GM18511 (cell line): ENCODE measurements around the gene PLXNB1.
"Not testable (repeated sequence)": the region's sequence is repeated elsewhere in the genome, so short reads cannot be mapped to it uniquely, and the experiment has no call there.

Source experiments
- ATAC-seq: cut with Tn5 transposase; IDR thresholded peaks from one replicate; pipeline ENCODE4 v1.9.1; 2021; ENCODE audit warnings: mild to moderate bottlenecking, moderate library complexity; ENCODE audit not compliant: unreplicated experiment

The PLXNB1 gene, protein sequence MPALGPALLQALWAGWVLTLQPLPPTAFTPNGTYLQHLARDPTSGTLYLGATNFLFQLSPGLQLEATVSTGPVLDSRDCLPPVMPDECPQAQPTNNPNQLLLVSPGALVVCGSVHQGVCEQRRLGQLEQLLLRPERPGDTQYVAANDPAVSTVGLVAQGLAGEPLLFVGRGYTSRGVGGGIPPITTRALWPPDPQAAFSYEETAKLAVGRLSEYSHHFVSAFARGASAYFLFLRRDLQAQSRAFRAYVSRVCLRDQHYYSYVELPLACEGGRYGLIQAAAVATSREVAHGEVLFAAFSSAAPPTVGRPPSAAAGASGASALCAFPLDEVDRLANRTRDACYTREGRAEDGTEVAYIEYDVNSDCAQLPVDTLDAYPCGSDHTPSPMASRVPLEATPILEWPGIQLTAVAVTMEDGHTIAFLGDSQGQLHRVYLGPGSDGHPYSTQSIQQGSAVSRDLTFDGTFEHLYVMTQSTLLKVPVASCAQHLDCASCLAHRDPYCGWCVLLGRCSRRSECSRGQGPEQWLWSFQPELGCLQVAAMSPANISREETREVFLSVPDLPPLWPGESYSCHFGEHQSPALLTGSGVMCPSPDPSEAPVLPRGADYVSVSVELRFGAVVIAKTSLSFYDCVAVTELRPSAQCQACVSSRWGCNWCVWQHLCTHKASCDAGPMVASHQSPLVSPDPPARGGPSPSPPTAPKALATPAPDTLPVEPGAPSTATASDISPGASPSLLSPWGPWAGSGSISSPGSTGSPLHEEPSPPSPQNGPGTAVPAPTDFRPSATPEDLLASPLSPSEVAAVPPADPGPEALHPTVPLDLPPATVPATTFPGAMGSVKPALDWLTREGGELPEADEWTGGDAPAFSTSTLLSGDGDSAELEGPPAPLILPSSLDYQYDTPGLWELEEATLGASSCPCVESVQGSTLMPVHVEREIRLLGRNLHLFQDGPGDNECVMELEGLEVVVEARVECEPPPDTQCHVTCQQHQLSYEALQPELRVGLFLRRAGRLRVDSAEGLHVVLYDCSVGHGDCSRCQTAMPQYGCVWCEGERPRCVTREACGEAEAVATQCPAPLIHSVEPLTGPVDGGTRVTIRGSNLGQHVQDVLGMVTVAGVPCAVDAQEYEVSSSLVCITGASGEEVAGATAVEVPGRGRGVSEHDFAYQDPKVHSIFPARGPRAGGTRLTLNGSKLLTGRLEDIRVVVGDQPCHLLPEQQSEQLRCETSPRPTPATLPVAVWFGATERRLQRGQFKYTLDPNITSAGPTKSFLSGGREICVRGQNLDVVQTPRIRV (N-terminal part only)

DNA sequence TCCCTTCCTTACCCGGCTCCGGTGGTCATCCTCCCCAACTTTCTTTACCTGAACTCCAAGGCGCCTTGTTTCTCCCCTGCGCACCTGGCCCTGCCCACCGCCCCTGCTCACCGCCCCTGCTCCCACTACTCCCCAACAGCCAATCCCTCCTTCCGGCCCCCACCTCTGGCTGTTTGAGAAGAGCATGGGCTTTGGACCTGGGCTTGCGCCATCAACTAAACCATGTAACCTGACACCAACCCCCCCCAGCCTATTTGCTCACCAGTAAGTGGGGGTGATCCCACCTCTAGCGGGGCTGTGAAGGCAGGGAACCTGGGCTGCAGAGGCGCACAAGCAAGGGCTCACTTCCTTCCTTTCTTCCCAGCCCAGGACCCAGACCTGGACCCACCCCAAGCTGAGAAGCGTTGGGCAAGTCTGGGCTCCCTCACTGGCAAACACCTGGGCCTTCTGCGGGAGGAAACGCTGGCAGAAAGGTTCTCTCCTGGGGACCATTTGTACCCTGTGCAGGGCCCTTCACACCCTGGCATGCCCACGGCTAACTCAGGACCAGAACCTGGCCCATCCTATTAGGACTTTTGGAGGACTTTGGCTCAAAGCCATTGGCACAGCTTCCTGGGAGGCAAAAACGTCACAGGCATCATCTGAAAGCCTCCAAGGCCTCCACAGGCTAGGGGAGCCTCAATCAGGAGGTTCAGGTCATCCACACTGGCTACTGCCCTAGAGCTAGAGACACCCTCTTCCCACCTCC, at the start of gene PLXNB1:
TSS of gene PLXNB1 (minus strand) at position 127 of the 748 bp plus-strand sequence. CDS start 5,475 bp downstream, outside the sequence.
- ATAC-seq = peak; percentile 33

DNA sequence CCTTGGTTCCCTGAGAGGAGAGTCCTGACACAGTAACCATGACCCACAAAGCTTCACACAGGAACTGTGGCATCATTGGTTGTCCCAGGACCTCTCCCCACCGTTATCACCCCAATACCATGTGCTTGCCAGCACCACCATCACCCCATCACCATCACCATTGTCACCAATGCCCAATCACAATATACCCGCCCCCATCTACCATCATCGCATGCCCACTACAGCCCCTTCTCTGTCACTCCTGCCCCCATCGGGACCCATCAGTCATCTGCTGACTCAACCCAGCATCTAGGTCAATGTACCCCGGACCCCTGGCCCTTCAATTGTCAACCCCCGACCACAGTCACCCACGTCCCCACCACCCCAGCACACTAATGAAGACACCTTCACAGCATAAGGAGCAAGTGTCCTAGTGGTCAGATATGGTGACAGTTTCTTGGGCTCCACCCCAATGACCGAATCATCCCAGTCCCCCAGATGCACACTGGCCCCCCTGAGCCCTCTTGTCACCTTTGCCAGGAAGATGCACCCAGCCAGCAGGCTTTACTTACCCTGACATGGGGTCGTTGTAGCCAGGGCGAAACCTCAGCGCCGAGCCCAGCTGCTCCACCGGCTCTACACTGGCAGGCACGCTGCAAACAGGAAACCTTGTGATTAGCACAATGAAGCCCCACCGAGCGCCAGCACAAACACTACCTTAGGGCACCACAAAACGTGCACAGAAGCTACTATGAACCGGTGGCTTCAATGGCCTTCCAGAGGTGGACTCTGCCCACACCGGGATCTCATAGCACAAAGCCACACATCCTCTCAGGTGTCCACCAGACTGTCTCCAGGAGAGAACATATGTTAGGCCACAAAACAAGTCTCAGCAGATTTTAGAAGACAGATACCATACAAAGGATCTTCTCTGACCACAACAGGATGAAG, 49.0 kb upstream of the PLXNB1 start:
- no peak for ATAC-seq

DNA sequence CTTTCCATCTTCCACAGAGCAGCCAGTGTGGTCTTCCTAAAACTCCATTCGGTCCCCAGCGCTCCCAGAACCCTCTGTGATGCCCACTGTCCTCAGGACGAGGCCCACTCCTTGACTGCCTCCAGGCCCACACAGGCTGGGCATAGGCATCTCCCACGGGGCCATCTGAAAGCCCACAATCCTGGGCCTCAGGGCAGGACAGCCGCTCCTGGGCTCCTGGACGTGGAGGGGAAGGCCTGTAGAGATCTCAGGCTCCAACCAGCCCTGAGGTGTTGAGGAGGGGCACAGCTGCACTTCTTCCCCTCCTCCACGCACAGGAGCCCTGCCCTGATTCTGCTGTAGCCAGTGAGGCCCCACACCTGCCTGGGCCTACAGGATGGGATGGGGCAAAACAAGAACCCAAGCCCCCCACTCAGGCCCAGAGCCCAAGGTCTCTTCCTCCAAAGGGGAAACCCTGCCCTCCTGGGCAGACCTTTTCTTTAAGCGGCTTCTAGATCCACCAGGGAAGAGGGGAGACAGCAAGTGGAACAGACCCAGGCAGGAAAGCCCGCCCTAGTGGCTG, 48.2 kb upstream of the PLXNB1 start:
- no peak for ATAC-seq

DNA sequence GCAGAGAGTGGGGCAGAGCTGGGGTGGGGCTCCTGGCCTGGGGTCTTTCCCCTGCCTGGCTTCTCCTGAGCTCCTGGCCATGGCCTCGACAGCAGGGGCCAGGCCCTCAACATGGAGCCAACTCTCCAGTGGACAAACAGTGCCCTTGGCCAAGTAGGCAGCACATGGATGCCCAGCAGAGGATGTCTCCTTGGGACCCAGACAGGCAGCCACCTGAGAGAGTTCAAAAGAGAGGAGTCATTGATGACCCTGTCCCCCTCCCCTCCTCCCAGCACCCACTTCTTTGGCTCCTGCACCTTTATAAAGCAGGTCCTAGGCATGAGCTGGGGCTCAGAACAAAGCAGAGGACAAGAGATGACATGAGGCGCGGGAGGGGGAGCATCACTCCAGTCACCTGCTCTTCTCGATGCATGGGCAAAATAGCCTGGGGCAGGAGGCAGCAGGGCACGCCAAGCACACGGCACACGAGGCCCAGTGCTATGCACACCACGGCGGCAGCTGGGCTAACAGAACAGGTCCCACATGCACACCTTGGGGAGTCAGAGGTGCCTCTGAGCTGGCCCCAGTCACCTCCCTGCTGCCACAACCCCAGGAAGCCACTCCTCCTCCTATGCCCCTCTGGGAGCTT, 46.7 kb upstream of the PLXNB1 start:
- no peak for ATAC-seq

DNA sequence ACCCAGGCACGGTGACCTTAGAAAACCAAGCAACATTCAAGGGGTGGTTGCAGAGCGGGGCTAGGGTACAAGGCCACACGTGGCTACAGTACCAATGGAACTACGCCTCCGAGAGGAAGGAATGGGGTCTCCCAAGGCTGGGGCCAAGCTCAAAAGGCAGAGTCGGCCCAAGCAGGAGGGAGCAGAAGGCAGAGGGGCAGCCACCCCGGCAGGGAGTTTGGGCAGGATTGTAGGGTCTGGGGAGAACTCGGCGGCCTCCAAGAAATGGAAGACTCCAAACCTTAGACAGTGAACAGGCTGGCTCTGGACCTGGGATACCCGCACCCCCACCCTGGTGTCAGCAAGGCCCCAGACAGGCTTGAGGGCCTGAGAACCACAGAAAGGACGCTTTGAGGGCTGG, 45.3 kb upstream of the PLXNB1 start:
- no peak for ATAC-seq

DNA sequence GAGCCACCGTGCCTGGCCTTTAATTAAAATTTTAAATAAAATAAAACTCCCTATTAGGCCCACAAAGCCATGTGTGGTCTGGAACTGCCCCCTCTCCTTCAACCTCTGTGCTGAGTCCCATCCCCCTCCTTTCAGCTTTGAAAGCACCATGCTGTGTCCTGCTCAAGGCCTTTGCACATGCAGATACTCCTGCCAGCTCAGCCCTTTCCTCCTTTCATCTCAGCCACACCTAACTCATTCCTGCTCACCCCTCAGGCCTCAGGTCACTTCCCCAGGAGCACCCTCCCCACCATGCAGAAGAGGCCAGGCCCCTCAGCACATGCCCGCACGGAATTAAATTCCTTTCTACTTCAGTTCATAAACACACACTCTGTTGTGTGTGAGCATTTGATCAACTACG, 44.7 kb upstream of the PLXNB1 start:
- no peak for ATAC-seq

DNA sequence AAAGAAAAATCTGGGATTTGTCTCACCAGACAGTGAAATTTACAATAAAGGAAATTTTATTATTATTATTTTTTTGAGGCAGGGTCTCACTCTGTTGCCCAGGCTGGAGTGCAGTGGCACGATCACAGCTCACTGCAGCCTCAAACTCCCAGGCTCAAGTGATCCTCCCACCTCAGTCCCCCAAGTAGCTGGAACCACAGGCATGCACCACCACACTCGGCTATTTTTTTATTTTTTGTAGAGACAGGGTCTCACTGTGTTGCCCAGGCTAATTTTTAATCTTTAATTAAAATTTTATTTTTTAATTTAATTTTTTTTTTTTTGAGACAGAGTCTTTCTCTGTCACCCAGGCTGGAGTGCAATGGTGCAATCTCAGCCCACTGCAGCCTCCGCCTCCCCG, 44.1 kb upstream of the PLXNB1 start:
- ATAC-seq = not testable (repeated sequence)

DNA sequence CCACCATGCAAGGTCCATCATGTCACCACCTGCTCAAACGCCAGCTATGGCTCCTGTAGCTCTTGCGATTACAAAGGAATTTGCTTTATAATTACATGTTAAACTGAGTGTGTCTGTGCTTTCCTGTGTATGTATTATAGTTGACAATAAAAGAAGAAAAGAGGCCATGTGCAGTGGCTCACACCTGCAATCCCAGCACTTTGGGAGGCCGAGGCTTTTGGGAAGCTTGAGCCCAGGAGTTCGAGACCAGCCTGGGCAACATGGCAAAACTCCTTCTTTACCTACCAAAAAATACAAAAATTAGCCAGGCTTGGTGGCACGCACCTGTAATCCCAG, 43.7 kb upstream of the PLXNB1 start:
- no peak for ATAC-seq

DNA sequence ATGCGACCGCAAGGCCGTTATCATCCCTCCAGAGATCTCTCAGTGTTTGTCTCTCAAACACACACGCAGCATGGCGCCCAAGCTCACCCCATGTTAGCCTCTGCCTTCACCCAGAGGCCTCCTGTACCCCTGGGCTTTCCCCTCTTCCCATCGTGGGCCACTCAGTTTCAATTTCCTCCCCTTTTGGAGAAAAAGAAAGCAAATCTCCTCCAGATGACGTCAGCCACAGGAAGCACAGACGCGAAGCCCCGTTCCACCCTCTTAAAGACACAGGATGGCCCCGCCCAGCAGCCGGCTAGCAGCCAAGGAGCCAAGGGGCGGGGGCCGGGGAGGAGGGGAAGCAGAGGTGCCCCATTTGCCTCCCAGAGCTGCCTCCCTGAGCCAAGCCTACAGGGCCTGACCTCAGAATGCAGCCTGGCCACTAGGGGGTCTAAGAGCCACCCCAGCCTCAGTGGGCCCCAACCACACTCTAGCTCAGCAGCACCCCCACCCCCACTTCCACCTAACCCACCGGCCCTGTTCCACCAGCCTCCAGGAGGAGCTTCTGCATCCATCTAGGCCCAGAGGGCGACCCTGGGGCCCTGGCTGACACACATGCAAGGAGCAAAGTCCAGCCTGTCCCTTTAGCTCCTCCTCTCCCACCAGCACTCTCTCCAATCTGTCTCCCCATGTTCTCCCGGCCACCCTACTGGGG, 43.2 kb upstream of the PLXNB1 start:
- peak; percentile 83 for ATAC-seq

DNA sequence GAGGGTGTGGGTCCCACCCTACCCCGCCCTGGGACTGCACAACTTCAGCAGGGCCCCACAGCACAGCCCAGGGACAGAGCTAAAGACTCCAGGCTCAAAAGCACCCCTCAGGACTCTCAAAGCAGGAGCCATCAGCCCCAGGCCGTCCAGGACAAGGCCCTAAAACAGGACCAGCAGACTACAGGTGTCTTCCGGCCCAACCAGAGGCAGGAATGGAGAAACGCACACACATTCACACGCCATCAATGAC, 42.7 kb upstream of the PLXNB1 start:
- peak; percentile 31 for ATAC-seq

DNA sequence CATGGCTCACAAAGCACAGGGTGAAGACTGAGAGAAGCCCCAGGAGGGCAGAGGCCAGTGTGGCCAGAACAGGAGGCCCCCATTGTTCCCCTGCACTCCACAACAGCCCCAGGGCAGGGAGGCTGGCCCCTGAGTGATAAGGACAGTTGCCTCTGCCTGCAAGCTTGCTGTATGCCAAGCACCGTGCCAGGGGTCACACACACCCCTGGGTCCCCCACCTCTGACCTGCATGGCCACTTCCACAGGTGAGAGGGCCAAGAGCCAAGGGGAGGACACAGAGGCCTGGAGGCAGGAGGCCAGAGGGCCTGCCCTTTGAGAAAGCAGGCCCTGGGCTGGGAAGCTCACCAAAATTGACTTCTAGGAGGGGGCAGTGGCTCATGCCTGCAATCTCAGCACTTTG, 40.4 kb upstream of the PLXNB1 start:
- ATAC-seq = no peak

DNA sequence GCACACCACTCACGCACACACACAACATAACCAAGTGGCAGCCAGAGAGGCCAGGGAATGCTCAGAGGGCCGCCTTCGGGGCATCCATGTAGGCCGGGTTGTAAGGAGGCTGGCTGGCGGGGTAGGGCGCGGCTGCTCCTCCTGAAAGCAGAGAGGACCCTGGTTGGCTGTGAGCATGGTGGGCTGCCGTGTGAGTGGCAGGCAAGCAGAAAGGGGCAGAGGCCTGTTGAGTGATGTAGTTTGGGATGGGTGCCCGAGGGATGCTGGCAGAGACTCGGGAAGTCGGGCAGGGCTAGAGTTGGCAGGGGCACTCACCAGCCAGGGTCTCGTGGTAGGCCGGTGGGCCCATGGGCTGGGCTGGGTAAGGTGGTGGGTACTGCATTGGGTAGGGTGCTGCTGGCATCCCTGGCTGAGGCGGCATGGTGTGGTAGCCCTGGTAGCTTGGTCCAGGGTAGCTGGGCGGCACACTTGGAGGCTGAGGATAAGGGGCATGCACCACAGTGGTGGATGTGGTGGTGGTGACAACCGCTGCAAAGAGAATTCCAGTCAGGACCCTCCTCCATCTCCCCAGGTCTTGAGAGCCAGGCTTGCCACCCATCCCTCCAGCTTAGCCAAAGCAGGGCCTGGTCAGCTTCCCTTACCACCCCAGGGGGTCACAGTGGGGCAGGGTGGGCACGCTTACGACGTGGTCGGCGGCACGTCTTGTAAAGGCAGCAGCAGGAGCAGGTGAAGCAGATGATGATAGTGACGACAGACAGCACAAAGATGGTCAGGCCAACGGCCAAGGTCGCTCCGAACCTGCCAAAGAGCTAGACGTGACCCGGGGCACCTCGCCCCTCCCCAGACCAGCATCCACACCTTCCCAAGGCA, 39.4 kb upstream of the PLXNB1 start:
- ATAC-seq = no peak

DNA sequence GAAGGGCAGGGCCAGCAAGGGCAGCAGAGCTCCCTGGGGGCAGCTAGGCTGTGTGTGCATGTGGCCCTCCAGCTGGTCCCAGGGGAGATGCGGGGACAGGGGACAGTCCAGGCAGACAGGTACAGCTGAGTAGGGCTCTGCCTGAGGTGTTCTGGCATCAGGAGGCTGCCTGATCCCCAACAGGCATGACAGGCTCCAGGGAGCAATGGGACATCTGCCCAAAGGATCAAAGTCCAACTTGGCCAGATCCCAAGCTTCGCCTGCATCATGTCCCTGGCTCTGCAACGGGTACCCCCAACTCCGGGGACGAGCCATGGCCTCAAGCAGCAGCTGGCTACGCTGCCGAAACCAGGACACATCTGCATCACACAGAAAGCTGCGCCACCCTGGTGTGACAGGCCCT, 38.4 kb upstream of the PLXNB1 start:
- no peak for ATAC-seq

DNA sequence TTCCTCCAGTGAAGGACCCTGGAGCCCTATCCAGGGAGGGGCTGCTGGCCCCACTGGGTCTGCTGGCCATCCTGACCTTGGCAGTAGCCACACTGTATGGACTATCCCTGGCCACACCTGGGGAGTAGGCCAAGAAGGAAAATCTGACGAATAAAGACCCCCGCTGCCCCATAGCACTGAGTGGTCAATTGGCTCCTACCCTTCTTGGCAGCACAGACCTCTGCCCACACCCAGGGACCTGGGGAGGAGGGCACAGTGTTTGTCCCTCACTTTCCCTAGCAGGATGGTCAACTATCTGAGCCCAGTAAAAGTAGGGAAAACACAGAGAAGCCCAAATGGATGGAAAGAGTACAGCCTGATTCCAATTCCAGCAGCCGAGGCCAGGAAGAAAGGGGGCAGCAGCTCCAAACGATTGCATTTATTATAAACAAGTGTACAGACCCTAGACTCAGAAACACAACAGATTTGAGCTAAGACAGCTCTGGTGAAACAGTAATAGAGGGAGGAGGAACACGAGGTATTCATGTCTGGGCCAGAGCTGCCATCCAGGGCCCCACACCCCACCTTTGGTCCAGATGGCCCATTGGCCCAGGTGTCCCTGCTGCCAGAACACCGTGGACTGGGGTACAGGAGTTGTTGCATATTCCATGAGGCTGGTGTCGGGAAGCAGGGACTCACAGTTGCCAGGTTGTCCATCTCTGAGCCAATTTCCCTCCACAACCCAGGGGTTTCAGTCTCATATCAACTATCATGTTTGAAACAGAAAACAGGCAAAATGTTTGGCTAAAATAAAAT, 37.8 kb upstream of the PLXNB1 start:
- no peak for ATAC-seq

DNA sequence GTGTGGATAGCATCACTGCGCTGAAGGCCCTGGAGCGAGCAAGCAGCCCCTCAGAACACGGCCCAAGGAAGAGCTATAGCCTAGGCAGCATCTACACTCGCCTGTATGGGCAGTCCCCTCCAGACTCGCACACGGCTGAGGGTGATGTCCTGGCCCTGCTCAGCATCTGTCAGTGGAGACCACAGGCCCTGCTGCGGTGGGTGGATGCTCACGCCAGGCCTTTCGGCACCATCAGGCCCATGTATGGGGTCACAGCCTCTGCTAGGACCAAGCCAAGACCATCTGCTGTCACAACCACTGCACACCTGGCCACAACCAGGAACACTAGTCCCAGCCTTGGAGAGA, 37.2 kb upstream of the PLXNB1 start:
- ATAC-seq = no peak

DNA sequence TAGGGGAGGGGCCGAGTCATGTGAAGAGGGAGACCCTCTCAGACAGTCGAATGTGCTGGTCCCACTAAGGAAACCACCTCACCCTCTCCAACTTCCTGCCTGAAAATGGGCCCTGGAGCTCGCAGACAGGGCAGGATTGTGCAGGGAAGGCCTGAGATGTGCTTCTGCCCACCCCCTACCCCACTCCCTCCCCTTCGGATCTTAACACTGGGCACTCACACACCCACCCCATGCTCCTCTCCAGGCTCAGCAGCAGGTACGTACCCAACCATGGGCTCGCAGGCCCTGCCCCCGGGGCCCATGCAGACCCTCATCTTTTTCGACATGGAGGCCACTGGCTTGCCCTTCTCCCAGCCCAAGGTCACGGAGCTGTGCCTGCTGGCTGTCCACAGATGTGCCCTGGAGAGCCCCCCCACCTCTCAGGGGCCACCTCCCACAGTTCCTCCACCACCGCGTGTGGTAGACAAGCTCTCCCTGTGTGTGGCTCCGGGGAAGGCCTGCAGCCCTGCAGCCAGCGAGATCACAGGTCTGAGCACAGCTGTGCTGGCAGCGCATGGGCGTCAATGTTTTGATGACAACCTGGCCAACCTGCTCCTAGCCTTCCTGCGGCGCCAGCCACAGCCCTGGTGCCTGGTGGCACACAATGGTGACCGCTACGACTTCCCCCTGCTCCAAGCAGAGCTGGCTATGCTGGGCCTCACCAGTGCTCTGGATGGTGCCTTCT, 36.7 kb upstream of the PLXNB1 start:
- peak; percentile 32 for ATAC-seq
